ENCODE measurements around the gene GLYR1. TPM values are rescaled to one million over a fixed set of nuclear protein-coding genes. Genes with fewer than 3 reads are reported as not detected.

GLYR1 gene
- polyA plus RNA-seq, 1 experiment: 46.3 TPM

- no peak overlapping the region for H3K27ac ChIP-seq (ENCODE audit: low read depth, low read length)
- H3K27me3 ChIP-seq (ENCODE audit: control insufficient read depth, insufficient read depth, low read length): no peaks in the 10 kb centered on the region
- DNase-seq (ENCODE audit: low read depth, low spot score): no peak
- TF ChIP-seq CTCF (IDR thresholded peaks at IDR 0.05; ENCODE audit: low read depth, low read length): no peak
- CTCF ChIA-PET: no interaction called here
- H3K4me3 ChIP-seq (ENCODE audit: low read depth, low read length): no peak overlapping the region
- POLR2A ChIA-PET: no interaction called here
- H3K9me3 ChIP-seq (ENCODE audit: control insufficient read depth, insufficient read depth, low read length): no peaks in the 10 kb centered on the region
Observed at GRCh38 chr16:4820652-4821051, 26.4 kb downstream of the GLYR1 start.

GRCh38 chr16:4814542-4815173 lies 32.4 kb downstream of the GLYR1 start:
- POLR2A ChIA-PET: no interaction called here
- CTCF ChIA-PET: interaction anchor here (0.6 kb wide), 1 partner anchor 54 kb away, joined by 4 read pairs; no protein-coding TSS in a partner anchor
- H3K9me3 ChIP-seq (ENCODE audit: control insufficient read depth, insufficient read depth, low read length): no peaks in the 10 kb centered on the region
- no peak for DNase-seq (ENCODE audit: low read depth, low spot score)
- TF ChIP-seq CTCF (IDR thresholded peaks at IDR 0.05; ENCODE audit: low read depth, low read length): no peak
- no peak overlapping the region for H3K27ac ChIP-seq (ENCODE audit: low read depth, low read length)
- H3K4me3 ChIP-seq (ENCODE audit: low read depth, low read length): no peak overlapping the region
- H3K27me3 ChIP-seq (ENCODE audit: control insufficient read depth, insufficient read depth, low read length): no peaks in the 10 kb centered on the region

DNA sequence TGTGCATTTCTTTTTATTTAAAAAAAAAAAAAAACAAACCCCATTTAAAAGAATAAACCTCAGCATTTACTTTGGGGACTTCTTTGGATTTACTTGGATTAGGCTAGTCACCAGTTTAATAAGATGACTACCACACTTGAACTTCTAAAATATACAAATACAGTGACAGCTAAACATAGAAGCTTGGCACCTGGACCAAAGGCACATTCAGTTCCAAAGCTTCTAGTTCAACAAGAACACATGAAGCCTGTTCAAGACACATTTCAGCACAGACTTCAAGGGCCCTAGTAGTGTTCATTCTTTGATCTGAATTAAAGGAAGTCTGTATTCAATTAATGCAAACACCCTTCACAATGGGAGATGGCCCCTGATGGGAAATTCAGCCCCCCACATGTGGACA lies 33.0 kb downstream of the GLYR1 start:
- Histone ChIP-seq H3K27ac (ENCODE audit: low read depth, low read length) (no peak overlapping the region), H3K27me3 (ENCODE audit: control insufficient read depth, insufficient read depth, low read length) (no peaks in the 10 kb centered on the region), H3K4me3 (ENCODE audit: low read depth, low read length) (no peak overlapping the region), H3K9me3 (ENCODE audit: control insufficient read depth, insufficient read depth, low read length) (no peaks in the 10 kb centered on the region)
- TF ChIP-seq CTCF (IDR thresholded peaks at IDR 0.05; ENCODE audit: low read depth, low read length): no peak
- CTCF ChIA-PET: no interaction called here
- POLR2A ChIA-PET: interaction anchor here (0.7 kb wide), 1 partner anchor 120 kb away, joined by 4 read pairs; no protein-coding TSS in a partner anchor
- no peak for DNase-seq (ENCODE audit: low read depth, low spot score)

- no peak overlapping the region for H3K27ac ChIP-seq (ENCODE audit: low read depth, low read length)
- CTCF ChIA-PET: no interaction called here
- H3K4me3 ChIP-seq (ENCODE audit: low read depth, low read length): no peak overlapping the region
- H3K27me3 ChIP-seq (ENCODE audit: control insufficient read depth, insufficient read depth, low read length): no peaks in the 10 kb centered on the region
- no peaks in the 10 kb centered on the region for H3K9me3 ChIP-seq (ENCODE audit: control insufficient read depth, insufficient read depth, low read length)
- no peak for DNase-seq (ENCODE audit: low read depth, low spot score)
- POLR2A ChIA-PET: interaction anchor here (0.7 kb wide), 2 partner anchors 10 to 119 kb away, joined by 3 to 4 read pairs; no protein-coding TSS in a partner anchor
- TF ChIP-seq CTCF (IDR thresholded peaks at IDR 0.05; ENCODE audit: low read depth, low read length): no peak
Observed at GRCh38 chr16:4813251-4814003, 33.7 kb downstream of the GLYR1 start.

- Histone ChIP-seq H3K27ac (ENCODE audit: low read depth, low read length) (no peak overlapping the region), H3K27me3 (ENCODE audit: control insufficient read depth, insufficient read depth, low read length) (no peaks in the 10 kb centered on the region), H3K4me3 (ENCODE audit: low read depth, low read length) (no peak overlapping the region), H3K9me3 (ENCODE audit: control insufficient read depth, insufficient read depth, low read length) (no peaks in the 10 kb centered on the region)
- ChIA-PET POLR2A (no interaction called here), CTCF (no interaction called here)
- TF ChIP-seq CTCF (IDR thresholded peaks at IDR 0.05; ENCODE audit: low read depth, low read length): no peak
- DNase-seq (ENCODE audit: low read depth, low spot score): no peak
Observed at GRCh38 chr16:4811773-4812172, 35.3 kb downstream of the GLYR1 start.

Data from AG04450 (cell line).